Measurements from ENCODE around the gene OR52W1.

The OR52W1 gene

DNA sequence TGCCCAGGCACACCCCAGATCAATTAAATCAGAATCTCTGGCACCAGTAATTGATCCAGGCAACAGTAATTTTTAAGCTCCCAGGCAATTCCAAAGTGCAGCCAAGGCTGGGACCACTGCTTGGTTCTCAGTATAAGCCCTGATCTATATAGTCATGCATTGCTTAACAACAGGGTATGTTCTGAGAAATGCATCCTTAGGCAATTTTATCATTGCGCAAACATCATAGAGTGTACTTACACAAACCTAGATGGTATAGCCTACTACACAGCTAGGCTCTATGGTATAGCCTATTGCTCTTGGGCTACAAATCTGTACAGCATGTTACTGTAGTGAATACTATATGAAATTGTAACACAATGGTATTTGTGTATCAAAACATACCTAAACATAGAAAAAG, 5.7 kb downstream of the OR52W1 start:
- TF ChIP-seq, protein P1, sequence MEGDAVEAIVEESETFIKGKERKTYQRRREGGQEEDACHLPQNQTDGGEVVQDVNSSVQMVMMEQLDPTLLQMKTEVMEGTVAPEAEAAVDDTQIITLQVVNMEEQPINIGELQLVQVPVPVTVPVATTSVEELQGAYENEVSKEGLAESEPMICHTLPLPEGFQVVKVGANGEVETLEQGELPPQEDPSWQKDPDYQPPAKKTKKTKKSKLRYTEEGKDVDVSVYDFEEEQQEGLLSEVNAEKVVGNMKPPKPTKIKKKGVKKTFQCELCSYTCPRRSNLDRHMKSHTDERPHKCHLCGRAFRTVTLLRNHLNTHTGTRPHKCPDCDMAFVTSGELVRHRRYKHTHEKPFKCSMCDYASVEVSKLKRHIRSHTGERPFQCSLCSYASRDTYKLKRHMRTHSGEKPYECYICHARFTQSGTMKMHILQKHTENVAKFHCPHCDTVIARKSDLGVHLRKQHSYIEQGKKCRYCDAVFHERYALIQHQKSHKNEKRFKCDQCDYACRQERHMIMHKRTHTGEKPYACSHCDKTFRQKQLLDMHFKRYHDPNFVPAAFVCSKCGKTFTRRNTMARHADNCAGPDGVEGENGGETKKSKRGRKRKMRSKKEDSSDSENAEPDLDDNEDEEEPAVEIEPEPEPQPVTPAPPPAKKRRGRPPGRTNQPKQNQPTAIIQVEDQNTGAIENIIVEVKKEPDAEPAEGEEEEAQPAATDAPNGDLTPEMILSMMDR (IDR thresholded peaks at IDR 0.05), result no peak

DNA sequence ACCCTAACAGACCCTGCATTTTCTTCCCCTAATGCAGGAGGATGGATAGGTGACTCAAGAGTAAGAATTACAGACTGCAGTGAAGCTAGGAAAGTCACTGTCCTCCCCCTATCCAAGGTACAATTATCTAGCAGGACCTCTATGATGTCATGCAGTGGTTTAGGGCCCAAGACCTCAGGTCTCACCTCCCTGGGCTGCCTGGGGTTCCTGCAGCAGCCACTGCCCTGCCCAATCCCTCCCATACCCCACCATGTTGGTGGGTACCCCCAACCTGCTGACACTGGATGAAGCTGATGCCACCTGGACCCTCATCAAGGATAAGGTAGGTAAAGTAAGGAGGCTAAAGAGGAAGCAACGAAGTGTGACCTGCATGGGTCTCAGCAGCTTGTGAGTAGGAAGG, 6.3 kb downstream of the OR52W1 start, which contains the start of gene C11orf42:
C11orf42 (plus strand) TSS at position 192 of the 400 bp plus-strand sequence; CDS start at position 251, 59 bp downstream.
- TF ChIP-seq, protein P1 (IDR thresholded peaks at IDR 0.05), result no peak

DNA sequence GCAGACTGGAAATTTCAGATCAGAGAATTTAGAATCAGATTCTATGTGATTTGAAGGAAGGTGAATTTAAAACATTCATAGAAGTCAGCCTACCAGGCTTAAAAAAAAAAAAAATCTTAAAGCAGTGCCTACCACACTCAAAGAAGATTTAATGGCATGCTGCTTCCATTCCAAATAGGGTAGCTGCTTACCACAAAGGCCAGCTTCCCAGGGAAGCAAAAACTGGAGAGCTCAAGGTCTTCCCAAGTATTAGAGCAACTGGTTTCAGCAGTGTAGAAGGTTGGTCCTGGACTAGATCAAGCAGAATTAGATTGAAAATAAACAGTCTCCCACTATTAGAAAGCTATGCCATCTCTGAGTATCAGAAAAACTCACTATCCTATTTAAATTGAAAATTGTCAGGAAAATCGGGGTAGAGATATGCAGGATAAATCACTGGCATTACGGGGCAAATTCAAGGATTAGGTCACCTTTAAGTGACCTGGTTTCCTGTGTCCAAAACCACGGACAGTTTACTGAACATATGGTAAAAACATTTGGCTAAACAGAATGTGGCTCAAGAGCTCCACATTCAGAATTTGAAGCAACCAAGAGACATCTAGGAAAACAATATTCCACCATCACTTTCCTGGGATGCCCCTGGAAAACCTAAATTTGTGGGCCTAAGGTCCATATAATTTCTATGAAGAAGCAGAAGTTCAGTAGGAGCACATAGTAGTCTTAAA, 7.6 kb downstream of the OR52W1 start:
- TF ChIP-seq, protein P1 (IDR thresholded peaks at IDR 0.05), result no peak

DNA sequence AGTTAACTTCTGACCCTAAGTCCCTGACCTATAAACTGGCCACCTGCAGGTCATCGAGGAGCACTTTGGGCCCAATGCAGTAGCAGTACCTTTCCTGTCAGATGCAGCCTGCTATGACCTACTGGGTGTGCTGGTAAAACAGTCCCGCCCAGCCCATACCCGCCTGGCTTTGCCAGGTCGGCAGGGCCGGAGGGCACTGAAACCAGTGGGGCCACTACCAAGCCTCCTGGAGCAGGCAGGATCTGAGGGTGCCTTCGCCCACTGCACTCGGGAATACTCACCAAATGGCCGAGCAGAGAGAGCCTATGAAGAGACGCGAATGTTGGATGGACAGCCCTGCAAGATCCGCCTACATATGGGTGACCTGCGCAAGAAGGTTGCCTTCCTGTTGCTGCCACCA, 10.8 kb downstream of the OR52W1 start:
- TF ChIP-seq, protein P1 (IDR thresholded peaks at IDR 0.05), result no peak

DNA sequence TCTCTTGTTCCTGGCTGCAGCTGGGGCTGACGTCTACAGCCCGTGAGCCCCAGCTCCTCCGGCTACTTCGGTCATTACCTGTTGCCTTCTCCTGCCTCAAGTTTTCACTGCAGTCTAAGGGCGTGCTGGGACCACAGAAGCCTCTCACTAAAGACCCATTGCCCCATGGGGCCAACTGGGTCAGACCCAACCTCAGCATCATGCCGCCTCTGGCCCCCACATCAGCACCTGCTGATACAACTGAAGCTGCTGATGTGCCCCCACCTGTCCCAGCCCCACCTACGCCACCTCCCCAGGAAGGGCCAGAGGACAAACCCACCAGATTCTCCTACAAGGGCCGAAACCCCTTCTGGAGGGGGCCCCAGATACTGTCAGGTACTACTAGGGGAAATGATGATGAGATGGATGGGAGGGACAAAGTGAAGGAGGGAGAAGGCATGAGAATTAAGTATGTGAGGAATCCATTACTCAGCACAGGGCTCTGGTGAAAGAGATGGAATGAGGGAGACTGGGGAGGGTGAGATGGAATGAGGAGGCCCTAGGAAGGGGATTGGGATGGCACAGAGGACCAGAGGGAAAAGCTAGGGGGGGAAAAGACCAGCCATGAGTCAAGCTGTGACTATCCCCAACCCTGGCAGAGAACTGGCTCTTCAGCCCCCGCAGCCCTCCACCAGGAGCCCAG, 11.4 kb downstream of the OR52W1 start:
- TF ChIP-seq, protein P1 (IDR thresholded peaks at IDR 0.05), result no peak

DNA sequence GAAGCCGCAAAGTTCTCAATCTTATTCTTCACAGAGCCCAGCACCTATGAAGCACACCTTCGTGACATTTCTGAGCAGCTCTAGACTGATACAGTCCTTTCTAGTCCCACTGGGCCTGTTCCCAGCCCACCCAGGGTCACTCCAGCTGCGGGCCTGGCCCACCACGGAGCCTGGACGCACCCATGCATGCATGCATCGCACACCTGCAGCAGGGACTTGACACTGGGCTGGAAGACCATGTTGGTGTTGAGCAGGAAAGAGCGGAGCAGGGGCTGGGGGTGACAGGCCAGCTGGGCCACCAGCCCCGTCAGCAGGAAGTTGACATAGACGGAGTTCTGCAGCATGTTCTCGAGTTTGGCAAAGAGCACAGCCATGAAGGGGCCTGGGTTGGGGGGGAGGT, 15.5 kb downstream of the OR52W1 start:
- TF ChIP-seq, protein P1 (IDR thresholded peaks at IDR 0.05), result no peak

DNA sequence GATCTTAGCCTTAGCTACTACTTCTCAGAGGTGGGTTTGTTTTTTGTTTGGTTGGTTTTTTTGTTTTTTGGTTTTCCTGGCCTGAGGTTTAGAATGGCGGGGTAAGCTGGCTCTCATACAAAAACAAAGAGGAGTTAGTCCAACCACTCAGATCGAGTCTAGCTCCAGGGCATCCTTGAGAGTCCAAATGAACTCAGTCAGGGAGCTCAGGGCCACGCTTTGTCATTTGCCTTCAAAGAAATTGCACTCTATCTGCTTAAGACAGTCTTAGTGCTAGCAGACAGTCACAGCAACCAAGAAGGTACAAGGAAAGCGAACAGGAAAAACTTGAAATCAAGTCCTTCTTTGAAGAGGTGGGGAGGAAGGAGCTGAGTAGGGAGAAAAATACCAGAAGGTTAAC, 17.5 kb downstream of the OR52W1 start:
- TF ChIP-seq, protein P1 (IDR thresholded peaks at IDR 0.05), result no peak

All from LNCAP (cell line).